HG03280 (cell line): ENCODE measurements around the gene IFIT2.
"Not testable (repeated sequence)": the region's sequence is repeated elsewhere in the genome, so short reads cannot be mapped to it uniquely, and the experiment has no call there.

ENCODE experiments used
- ATAC-seq: cut with Tn5 transposase; IDR thresholded peaks from one replicate; pipeline ENCODE4 v1.9.1; 2021; ENCODE audit warnings: mild to moderate bottlenecking, moderate library complexity; ENCODE audit not compliant: unreplicated experiment

Gene IFIT2

DNA sequence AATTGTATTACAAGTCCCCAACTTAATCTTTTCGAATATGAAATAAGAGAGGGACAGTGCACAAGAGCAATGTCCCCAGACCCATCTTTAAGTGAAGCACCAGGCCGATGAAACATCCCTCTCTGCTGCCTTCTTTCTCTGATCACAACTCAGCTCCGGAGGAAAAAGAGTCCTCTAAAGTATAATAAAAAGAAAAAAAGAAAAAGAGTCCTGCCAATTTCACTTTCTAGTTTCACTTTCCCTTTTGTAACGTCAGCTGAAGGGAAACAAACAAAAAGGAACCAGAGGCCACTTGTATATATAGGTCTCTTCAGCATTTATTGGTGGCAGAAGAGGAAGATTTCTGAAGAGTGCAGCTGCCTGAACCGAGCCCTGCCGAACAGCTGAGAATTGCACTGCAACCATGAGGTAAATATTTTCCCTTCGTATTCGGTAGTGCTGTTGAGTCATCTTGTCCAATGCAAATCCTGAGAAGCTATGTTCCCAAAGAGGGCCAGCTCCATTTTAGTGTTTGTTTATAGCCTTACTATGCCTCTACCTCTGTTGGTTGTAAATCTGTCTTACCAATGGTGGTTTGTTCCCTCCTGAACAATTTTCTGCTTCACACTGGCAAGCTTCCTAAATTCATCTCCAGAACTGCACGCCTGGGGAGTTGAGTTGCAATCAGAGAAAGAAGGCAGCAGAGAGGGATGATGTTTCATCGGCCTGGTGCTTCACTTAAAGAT, at the start of gene IFIT2:
TSS of gene IFIT2 (plus strand) at position 326 of the 725 bp plus-strand sequence. CDS start at position 404, 78 bp downstream.
- ATAC-seq: peak; percentile 71

DNA sequence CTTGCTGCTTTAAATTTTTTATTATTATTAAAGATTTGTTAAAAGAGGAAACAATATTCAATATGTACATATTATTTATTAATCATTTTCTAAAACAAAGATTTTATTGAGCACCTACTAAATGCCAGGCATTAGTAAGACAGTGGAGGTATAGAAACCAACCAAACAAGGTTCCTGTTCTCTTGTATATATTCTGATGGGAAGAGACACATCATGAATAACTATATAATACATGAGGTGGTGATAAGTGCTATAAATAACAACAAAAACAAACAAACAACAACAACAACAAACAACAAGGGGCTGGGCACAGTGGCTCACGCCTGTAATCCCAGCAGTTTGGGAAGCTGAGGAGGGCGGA, 49.6 kb upstream of the IFIT2 start:
- no peak for ATAC-seq

GRCh38 chr10:89255091-89255579, 46.7 kb upstream of the IFIT2 start:
- ATAC-seq: not testable (repeated sequence)

DNA sequence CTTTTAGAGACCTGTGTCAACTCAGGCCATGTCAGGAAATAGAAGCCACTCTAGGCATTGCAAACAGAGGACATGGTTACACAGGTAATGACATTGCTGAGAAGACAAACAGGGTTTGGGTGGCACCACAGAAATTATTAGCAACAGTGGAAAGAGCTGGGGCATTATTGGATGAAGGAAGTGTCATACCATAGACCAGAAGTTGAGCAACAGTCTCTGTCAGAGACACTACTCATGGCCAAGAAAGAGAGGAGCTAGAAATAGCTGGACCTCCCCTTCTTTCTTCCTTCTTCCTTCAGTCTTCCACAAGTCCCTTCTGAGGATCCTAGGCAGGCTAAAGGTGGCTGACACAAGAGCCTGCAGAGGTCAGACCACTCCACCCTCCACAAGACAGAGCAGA, 46.1 kb upstream of the IFIT2 start:
- ATAC-seq: no peak

DNA sequence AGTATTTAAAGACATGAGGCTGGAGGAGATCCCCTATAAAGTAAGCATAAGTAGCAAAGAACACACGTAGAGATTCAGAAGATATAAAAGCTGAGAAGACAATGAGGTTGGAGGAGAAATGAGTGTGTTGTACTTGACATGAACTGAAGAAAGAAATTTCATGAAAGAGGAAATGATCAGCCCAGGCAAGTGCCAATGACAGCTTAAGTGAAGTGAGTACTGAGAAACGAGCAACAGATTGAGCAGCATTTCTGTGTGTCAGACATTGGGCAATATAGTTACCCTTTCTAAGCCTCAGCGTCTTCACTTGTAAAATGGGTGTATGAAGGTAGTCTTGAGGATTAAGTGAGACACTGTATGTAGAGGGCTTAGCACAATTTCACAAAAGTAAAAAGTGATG, 45.5 kb upstream of the IFIT2 start:
- ATAC-seq: no peak

DNA sequence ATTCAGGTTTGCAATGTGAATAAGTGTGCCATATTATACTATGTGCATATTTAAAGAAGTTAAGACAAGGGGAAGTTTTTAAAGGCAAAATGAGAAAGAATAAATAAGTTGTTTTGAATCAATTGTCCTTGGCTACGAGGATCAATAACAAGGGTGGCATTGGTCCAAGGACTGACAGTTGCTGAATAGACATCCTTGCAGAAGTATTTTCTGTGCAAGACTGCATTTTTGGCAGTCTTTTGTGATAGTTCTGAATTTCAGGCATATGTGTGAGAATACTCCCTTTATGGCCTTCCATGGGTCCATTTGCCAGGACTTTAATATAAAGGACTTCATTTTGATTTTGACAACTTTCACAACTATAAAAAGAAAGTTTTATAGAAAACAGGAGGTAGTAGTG, 44.9 kb upstream of the IFIT2 start:
- ATAC-seq: no peak

DNA sequence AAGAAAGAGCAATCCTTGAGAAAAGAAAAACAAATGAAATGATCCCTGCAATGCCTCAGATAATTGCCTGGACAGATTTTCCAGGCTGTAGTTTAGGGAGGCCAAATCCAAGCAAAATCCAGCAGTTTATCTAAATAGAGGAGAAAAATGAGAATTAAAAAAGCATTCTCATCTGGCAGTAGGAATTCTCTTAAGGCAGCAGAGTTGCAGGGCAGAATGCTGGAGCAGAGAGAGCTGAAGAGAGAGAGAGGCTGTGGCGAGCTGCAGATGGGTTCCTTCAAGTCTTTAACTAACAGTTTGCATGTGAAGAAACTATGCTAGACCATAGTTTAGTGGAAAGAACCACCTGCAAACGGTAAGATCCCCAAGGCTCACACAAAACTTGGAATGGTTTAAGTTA, 44.3 kb upstream of the IFIT2 start:
- ATAC-seq: no peak

DNA sequence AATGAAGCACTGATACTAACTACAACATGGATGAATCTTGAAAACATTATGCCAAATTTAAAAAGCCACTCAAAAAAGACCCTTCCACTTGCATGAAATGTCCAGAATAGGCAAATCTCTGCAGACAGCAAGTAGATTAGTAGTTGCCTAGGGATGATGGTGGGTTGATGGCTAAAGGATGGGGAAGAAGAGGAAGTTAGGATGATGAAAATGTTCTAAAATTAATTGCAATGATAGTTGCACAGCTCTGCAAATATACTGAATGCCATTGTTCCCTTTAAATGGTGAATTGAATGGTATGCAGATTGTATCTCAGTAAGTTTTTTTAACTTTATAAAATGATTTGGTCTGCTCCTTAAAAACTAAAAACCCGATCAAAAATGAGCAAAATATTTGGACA, 43.0 kb upstream of the IFIT2 start:
- ATAC-seq: no peak

- ATAC-seq: no peak
These were observed 39.5 kb upstream of the IFIT2 start for GRCh38 chr10:89262086-89263051.

DNA sequence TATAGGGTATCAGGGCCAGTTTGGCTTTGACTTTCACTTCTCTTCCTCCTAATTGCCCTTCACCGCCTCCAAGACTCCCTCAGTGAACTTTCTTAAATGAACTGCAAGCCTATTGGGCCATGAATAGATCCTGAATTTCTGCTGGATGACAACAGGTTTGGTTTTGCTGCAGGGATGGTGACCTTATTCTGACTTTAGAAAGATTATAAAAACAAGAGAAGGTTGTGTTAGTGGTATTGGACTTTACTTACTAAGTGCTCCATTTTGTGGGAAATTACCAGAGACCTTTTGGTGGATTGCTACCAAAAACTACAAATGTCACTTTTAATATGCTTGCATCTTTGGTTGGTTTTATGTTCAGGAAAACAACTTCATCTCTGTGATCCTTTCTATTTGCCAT, 38.8 kb upstream of the IFIT2 start:
- ATAC-seq: no peak

DNA sequence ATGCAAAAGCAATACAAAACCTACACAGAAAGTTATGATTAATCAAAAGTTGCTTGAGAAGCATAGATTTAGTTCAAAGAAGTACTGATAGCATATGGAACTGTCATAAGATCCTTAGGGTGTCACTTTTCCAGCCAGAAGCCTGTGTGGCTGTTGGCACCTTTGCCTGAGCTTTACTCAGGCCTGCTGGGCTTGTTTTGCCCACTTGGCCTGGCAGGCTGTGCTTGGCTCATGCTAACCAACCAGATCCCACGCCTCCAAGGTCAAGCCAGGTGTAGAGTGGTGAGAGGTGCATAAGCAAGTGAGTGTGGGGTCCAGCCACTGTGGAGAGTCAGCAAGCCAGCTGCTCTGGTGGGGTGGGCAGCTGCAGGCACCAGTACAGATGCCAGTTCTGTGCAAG, 38.3 kb upstream of the IFIT2 start:
- no peak for ATAC-seq

DNA sequence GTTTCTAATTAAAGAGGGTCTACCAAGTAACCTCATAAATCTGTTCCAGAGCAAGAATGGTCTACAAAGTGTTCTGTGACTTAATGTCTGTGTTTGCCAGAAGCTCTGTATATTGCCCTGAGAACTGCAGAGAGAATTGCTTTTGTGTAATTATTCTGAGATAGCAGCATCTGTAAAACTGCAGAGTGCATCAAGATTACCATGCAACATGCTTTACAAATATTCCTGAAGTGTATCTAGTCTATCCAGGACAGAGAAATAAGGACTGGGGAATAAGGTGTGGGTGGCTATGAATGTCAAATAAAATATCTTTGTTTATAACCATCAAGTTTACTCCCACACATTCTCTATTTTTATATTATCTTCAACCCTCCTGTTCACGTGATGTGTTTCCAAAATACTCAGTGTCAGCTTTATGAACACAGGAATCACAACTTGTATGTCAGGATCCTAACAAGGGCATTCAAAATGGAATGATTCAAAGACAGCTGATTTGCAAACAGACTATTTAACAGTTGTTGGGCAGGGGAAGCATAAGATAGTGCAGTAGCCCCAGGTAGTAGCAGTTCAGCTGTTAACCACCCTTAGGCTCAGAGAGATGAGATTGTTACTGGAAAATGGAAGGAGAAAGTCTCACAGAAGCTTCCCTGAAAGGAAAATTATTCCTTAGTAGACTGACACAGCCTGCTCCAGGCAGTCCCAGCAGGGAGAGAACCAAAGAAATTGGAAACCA, 35.0 kb upstream of the IFIT2 start:
- no peak for ATAC-seq

DNA sequence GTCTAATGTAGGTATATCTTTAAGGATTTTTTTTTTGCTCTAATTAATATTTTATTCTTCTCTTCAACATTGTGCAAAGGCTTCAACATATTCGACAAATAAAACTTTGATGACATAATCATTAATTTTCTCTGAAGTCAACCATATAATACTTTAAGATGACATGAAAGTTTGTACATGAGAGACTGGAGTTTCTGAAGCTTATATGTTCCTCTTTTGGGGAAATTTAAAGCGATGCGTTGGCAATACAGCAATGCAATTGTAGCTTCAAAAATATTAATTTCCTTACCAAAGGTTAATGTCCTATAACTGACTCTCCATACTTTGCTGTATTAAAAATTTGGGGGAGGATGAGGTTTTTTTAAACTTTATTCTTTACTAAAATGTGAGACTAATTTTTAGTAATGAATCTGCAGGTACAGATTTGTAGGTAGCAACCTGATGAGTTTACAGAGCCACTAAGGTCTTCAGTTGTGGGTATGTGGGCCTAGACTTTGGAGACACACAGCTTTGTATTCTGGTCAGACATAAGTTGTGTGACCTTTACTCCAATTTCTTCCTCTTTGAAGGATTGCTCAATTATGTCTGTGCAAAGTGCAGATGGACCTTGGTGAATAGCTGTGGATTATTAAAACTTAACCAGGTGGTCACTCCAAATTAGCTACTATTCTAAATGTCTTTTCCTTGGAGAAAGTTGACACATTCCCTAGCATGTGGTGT, 32.3 kb upstream of the IFIT2 start:
- ATAC-seq: no peak

DNA sequence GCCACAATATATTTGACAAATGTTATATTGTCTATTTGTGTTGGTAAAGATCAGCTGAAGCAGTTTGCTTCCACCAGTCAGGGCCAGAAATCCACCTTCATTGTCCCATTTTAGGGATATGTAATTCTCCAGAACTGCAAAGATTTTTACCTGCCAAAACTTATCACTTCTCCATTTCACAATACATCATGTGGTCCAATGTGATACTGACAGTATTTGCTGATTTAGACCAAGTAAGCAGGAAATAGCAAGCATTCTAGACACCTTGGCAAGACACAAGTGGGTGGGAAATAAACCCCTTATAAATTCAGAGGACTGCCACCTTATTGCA, 31.7 kb upstream of the IFIT2 start:
- ATAC-seq: no peak

DNA sequence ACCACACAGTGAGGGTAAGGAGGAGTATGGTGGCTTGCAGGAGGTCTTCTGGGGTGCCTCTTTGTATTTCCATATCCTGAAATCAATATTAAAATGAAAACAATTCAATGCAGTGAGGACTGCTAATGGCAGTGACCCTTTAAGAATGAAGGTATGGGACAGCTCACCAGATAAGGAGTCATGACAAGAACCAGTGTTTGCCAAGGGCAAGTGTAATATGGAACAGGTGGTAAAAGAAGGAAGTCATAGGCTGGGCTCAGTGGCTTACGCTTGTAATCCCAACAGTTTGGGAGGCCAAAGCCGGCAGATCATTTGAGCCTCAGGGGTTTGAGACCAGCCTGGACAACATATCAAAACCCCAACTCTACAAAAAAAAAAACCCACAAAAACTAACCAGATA, 30.3 kb upstream of the IFIT2 start:
- ATAC-seq: no peak

- no peak for ATAC-seq
These were observed 28.2 kb upstream of the IFIT2 start for GRCh38 chr10:89273680-89274079.

DNA sequence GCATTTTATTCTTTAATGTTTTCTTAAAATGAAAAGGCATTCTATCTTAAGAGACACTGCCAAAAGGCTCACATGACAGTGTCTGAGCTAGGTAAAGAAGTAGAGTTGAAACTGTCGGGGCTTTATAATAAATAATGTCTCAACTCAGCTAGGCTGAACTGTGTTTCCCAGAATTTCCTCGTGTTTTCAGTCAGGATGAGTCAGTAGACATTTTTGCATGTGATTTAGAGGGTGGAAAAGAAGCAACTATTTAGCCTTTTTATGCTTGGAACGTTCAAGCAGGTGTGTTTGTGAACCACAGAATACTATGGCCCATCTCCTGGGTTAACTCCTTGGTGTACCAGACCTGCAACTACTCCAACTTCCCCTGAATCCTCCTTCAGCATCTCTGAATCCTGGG, 26.9 kb upstream of the IFIT2 start:
- no peak for ATAC-seq

DNA sequence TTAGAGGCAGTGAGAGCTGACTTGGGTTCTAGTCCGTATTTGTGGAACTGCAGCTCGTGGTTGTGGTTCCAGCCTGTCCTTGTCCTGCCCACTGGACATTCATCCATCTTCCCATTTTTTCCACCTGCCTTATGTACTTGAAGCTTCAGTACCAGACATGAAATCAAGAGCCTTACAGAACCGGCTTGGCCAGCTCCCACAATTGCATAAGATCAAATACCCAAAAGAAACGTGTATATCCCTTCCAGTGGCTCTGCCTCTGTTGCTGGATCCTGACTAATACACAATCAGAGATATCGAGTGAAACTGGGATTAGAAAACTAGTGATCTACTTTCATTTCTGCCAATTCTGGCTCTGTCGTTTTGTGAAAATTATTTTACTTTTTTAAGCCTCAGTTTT, 26.5 kb upstream of the IFIT2 start:
- ATAC-seq: no peak

DNA sequence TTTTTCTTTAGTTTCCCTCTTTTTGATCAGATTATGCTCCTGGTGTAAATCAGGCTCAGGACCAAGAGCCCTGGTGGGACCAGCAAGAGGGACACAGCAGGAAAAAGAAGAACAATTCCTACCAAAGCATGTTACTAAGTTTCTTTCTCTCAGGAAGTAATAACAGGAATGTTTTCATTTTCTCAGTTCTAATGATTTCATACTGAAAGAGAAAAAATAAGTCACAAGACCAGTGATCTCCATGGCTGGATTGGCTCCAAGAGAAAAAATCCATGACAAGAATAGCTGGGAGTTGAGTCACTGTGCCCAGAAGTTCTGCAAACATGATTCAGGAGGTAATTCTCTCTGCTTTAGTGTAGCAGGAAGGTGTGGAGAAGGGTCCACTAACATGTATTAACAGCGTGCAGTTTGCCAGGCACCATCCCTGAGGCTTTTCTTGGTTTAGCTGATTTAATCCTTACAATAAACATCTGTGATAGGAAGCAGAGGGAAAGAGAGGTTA, 23.8 kb upstream of the IFIT2 start:
- no peak for ATAC-seq

- no peak for ATAC-seq
These were observed 22.9 kb upstream of the IFIT2 start for GRCh38 chr10:89278900-89279392.
